Measurements from ENCODE around the gene CHURC1. TPM values are rescaled to one million over a fixed set of nuclear protein-coding genes. Genes with fewer than 3 reads are reported as not detected.

CHURC1 gene
- total RNA-seq, 4 donors from 2014 or later, result 28.9 to 74.7 (median 56.0) TPM

DNA sequence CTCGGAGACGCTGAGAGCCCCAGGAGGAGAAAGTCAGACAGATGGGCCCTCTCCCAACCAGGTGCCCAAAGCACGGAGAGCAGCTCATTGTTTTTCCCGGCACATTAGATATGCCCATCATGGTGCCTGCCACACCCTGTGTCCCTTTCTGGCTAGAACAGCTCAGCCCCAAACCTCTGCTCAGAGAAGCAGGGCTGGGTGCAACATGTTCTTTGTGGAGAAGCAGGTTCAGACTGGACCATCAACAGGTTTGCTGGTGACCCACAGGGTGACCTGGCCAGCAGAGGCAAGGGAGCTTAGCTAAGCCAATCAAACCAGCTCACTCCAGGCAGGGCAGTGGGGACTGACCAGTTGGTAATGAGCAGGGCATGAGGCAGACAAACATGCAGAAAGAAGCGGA is 44.5 kb downstream of the CHURC1 start:
- WGBS, 2 donors, result 53 to 73% methylated on average over 4 of the region's 5 CpGs
- H3K27ac ChIP-seq, result peak overlapping the region in 3 of 4 donors; percentile 34 to 45 (median 40)
- intact Hi-C loops (cut with DNase I), result no loop called here

DNA sequence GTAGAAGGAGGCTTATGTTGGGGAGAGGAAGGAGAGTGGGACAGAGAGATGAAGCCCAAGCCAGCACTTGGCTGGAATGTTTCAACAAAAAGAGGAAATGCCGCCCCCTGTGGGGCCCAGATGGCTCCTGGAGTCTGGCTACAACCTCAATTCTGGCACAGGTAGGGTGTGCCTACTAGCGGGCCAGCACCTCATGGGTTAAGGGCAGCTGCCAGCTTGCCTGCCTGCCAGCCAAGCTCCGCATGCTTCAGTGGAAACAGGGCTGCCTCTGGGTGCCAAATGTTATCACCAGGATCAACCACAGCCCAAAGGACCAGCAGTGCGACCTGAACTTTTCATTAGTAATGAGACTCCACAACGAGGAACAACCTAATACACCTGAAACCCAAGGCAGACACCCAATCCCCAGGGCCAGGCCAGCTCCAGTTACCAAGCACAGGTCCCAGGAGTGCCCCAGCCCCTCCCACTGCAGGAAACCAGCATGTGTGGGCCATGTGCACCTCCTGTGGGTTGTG is 46.6 kb downstream of the CHURC1 start:
- no peaks in the 10 kb centered on the region for H3K9me3 ChIP-seq
- H3K27ac ChIP-seq, result peak overlapping the region in 3 of 4 donors; percentile 8 to 29 (median 21)
- intact Hi-C loops (cut with DNase I), result no loop called here
- H3K27me3 ChIP-seq, result no peaks in the 10 kb centered on the region
- WGBS, 2 donors, result 25 to 33% methylated on average over 3 to 4 of the region's 5 CpGs
- no peaks in the 10 kb centered on the region for H3K36me3 ChIP-seq
- peaks cover 18 to 64% (median 19%) of the 10 kb centered on the region in 3 donors for H3K4me1 ChIP-seq
- H3K4me3 ChIP-seq, result no peak overlapping the region
- DNase-seq, result no peak
- TF ChIP-seq, protein P1, sequence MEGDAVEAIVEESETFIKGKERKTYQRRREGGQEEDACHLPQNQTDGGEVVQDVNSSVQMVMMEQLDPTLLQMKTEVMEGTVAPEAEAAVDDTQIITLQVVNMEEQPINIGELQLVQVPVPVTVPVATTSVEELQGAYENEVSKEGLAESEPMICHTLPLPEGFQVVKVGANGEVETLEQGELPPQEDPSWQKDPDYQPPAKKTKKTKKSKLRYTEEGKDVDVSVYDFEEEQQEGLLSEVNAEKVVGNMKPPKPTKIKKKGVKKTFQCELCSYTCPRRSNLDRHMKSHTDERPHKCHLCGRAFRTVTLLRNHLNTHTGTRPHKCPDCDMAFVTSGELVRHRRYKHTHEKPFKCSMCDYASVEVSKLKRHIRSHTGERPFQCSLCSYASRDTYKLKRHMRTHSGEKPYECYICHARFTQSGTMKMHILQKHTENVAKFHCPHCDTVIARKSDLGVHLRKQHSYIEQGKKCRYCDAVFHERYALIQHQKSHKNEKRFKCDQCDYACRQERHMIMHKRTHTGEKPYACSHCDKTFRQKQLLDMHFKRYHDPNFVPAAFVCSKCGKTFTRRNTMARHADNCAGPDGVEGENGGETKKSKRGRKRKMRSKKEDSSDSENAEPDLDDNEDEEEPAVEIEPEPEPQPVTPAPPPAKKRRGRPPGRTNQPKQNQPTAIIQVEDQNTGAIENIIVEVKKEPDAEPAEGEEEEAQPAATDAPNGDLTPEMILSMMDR (IDR thresholded peaks at IDR 0.05), result peak in 1 of 6 experiments; percentile 45
- no peak for TF ChIP-seq POLR2A (IDR thresholded peaks at IDR 0.05)

More for the DNA sequence above, 44.5 kb downstream of the CHURC1 start:
- no peak for DNase-seq
- Histone ChIP-seq H3K36me3 (peaks cover 0 to under 1% (median 0%) of the 10 kb centered on the region in 3 donors), H3K9me3 (no peaks in the 10 kb centered on the region), H3K4me1 (peaks cover 18 to 59% (median 19%) of the 10 kb centered on the region in 3 donors), H3K4me3 (no peak overlapping the region), H3K27me3 (no peaks in the 10 kb centered on the region)
- TF ChIP-seq, protein P1 (IDR thresholded peaks at IDR 0.05), result no peak
- no peak for TF ChIP-seq POLR2A (IDR thresholded peaks at IDR 0.05)

DNA sequence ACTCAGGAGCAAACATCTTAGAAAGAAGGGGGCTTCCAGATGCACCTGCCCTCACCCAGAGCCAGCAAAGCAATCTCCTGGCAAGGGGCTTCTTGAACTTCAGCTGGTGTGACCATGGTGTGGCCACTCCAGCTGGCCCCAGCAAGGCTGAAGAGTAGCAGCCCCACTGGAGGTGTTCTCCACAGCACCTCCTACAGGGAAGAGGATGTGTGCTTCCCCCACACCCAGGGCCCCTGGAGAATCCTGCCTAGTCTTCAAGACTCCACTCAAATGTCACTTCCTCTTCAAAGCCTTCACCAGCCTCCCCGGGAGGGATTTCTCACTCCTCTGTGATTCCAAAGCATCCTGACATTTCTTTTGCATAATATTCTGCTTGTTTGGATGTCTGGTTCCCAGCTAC is 49.4 kb downstream of the CHURC1 start:
- 50 to 67% methylated on average over 1 of the region's 1 CpG for WGBS, 2 donors
- peaks cover 14 to 50% (median 15%) of the 10 kb centered on the region in 3 donors for H3K4me1 ChIP-seq
- TF ChIP-seq, protein P1 (IDR thresholded peaks at IDR 0.05), result no peak
- no peak for TF ChIP-seq POLR2A (IDR thresholded peaks at IDR 0.05)
- H3K27me3 ChIP-seq, result no peaks in the 10 kb centered on the region
- H3K4me3 ChIP-seq, result no peak overlapping the region
- H3K9me3 ChIP-seq, result no peaks in the 10 kb centered on the region
- no peak for DNase-seq
- H3K36me3 ChIP-seq, result no peaks in the 10 kb centered on the region
- H3K27ac ChIP-seq, result no peak overlapping the region
- intact Hi-C loops (cut with DNase I), result no loop called here

DNA sequence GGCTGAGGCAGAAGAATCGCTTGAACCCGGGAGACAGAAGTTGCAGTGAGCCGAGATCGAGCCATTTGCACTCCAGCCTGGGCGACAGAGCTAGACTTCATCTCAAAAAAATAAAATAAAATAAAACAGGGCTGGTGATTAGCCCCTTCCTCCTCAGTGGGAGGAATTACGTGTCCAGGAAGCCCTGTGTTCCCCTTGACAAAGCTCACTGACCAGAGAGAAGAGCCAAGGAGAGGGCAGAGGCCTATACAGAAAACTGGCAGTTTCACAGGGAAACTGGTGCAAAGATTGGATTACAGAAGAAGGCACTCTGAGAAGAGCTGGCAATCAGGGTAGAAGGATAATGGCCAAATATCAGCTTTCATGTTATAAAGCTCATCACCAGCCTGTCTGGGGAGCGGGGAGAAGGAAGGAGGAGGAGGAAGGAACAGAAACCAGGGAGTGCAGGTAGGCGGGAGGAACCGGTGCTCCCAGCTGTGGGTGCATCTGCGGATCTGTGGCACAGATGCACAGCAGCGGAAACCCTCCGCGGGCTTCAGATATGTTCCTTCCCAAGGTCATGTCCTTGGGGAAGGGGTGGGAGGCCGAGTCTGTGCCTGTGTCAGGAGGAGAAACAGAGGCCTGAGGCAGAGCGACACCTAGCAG is 51.2 kb downstream of the CHURC1 start:
- Histone ChIP-seq H3K4me3 (no peak overlapping the region), H3K36me3 (no peaks in the 10 kb centered on the region), H3K9me3 (no peaks in the 10 kb centered on the region), H3K4me1 (peaks cover 8 to 38% (median 10%) of the 10 kb centered on the region in 3 donors), H3K27ac (no peak overlapping the region), H3K27me3 (peaks cover 0 to 12% (median 0%) of the 10 kb centered on the region in 4 donors)
- intact Hi-C loops (cut with DNase I), result no loop called here
- 78 to 88% methylated on average over 15 of the region's 15 CpGs for WGBS, 2 donors
- DNase-seq, result no peak
- TF ChIP-seq, protein P1 (IDR thresholded peaks at IDR 0.05), result no peak
- TF ChIP-seq POLR2A (IDR thresholded peaks at IDR 0.05), result no peak

DNA sequence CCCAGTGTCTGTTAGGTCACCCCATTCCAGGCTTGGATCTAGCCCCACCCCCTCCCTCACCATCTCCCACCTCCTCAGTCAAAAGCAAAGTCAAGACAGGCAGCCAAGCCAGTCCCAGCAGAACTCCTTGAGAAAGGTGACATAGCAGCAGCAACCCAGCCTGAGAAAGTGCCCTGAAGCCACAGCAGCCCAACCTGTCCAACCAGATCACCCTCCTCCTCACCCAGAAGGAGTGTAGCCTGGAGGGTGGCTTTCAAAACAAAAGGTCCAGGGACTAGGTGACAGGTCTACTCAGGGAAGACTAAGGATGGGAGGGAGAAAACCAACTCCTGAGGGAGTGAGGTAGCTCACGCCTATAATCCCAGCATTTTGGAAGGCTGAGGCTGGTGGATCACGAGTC is 52.7 kb downstream of the CHURC1 start:
- H3K4me3 ChIP-seq, result no peak overlapping the region
- H3K27me3 ChIP-seq, result peaks cover 0 to 26% (median 0%) of the 10 kb centered on the region in 4 donors
- no peak for DNase-seq
- peaks cover 6 to 39% (median 11%) of the 10 kb centered on the region in 3 donors for H3K4me1 ChIP-seq
- no peaks in the 10 kb centered on the region for H3K9me3 ChIP-seq
- TF ChIP-seq POLR2A (IDR thresholded peaks at IDR 0.05), result no peak
- TF ChIP-seq, protein P1 (IDR thresholded peaks at IDR 0.05), result no peak
- peak overlapping the region in 2 of 4 donors; percentile 11 to 21 for H3K27ac ChIP-seq
- H3K36me3 ChIP-seq, result no peaks in the 10 kb centered on the region
- WGBS, 2 donors, result 14 to 61% methylated on average over 2 of the region's 2 CpGs
- intact Hi-C loops (cut with DNase I), result no loop called here
